Breast epithelium (tissue), 3 donors: ENCODE data around the gene VIT.

Experiments used
- POLR2A ChIP-seq: fragments of 450-650 bp; IDR thresholded peaks from one replicate; pipeline ENCODE4 v1.6.1; 2016; ENCODE audit warnings: antibody characterized with exemption, mild to moderate bottlenecking, moderate library complexity
- POLR2AphosphoS5 ChIP-seq, 3 donors: sonication (generic); formaldehyde crosslinking; IDR thresholded peaks; one replicate each; pipeline ENCODE4 v1.6.1; 2017; ENCODE audit warnings: antibody characterized with exemption in 3 of 3
- TF ChIP-seq, protein P1 (sequence below), 3 donors: fragments of 450-650 bp; IDR thresholded peaks; one replicate each; pipeline ENCODE4 v1.5.1; 2016 to 2017; ENCODE audit warnings: antibody characterized with exemption in 3 of 3, mild to moderate bottlenecking in 3 of 3, moderate library complexity in 3 of 3

DNA sequence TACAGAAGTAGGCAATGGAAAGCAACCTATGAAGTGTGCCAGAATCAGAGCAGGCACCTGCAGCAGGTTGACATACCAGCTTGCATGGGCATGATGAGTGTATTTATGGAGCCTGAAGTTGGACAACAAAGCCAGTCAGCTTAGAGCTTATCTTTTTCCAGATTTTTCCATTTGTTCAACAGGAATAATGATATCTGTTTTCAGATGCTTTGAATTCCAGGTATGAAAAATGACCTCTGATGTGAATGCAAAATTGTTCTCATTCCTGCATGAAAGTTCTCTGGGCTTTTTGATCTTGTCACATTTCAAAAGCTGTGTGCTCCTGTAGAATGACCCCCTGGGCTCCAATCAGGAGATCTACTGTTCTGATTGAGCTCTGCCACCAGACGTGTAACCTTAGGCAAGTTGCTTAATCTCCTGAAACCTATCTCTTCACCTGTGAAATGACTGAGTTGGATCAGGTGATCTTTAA is 38.2 kb upstream of the VIT start:
- no peak for TF ChIP-seq POLR2A
- TF ChIP-seq, protein P1, sequence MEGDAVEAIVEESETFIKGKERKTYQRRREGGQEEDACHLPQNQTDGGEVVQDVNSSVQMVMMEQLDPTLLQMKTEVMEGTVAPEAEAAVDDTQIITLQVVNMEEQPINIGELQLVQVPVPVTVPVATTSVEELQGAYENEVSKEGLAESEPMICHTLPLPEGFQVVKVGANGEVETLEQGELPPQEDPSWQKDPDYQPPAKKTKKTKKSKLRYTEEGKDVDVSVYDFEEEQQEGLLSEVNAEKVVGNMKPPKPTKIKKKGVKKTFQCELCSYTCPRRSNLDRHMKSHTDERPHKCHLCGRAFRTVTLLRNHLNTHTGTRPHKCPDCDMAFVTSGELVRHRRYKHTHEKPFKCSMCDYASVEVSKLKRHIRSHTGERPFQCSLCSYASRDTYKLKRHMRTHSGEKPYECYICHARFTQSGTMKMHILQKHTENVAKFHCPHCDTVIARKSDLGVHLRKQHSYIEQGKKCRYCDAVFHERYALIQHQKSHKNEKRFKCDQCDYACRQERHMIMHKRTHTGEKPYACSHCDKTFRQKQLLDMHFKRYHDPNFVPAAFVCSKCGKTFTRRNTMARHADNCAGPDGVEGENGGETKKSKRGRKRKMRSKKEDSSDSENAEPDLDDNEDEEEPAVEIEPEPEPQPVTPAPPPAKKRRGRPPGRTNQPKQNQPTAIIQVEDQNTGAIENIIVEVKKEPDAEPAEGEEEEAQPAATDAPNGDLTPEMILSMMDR (IDR thresholded peaks at IDR 0.05) = no peak
- no peak for TF ChIP-seq POLR2AphosphoS5 (IDR thresholded peaks at IDR 0.05)
